Stimulated activated CD4-positive, alpha-beta T cell treated with anti-CD3 and anti-CD28 coated beads, TNF-alpha, amount 100 ng/mL, for 24 hours (primary cell): ENCODE results near the gene FCGR1A.
"Not testable (repeated sequence)": the region's sequence is repeated elsewhere in the genome, so short reads cannot be mapped to it uniquely, and the experiment has no call there.

Source experiments
- DNase-seq, 3 experiments: peaks; one replicate each; pipeline ENCODE4 v3.0.0-alpha.2; 2020; ENCODE audit warnings: low read depth in 3 of 3

The FCGR1A gene

DNA sequence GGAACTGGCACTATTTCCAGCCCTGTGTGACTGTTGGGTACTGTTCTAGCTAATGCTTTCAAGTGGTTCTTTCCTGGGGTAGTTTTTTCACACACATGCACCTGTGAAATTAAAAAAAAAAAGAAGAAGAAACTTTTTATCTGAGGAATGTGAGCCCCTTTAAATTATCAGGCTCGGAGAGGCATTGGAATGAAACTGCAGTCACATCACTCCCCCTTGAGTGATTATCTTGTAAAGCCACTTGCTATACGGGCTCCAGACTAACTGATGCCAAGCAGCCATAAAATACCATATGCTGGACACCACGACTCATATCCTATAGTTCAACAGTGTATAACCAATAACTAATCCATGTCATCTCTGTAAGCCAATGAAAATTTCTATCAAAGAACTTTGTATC lies 5.4 kb upstream of the FCGR1A start:
- DNase-seq: not testable (repeated sequence)

DNA sequence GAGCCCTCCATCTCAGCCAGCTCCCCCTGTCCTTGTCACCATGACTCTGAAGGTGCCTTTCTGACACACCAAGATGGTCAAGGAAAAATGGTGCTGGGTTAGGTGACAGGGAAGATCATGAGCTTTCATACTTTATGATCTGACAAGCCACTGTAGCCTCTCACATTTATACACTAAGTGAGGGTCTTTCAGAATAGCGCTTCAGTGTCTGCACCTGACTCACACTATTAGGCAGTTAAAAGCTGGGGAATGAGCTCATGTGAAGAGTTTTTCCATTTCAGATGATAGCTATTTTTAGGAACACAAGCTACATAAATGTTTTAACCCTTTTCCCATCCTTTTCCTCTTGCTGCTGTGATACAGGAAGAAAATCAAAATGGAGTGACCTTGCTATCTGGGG lies 4.2 kb upstream of the FCGR1A start:
- DNase-seq: not testable (repeated sequence)

- DNase-seq: not testable (repeated sequence)
Measured at GRCh38 chr1:149781413-149781984, 995 bp upstream of the FCGR1A start.

- not testable (repeated sequence) for DNase-seq
Measured at GRCh38 chr1:149783289-149783688, 795 bp downstream of the FCGR1A start.

GRCh38 chr1:149783868-149784267 lies 1.4 kb downstream of the FCGR1A start:
- DNase-seq: not testable (repeated sequence)

DNA sequence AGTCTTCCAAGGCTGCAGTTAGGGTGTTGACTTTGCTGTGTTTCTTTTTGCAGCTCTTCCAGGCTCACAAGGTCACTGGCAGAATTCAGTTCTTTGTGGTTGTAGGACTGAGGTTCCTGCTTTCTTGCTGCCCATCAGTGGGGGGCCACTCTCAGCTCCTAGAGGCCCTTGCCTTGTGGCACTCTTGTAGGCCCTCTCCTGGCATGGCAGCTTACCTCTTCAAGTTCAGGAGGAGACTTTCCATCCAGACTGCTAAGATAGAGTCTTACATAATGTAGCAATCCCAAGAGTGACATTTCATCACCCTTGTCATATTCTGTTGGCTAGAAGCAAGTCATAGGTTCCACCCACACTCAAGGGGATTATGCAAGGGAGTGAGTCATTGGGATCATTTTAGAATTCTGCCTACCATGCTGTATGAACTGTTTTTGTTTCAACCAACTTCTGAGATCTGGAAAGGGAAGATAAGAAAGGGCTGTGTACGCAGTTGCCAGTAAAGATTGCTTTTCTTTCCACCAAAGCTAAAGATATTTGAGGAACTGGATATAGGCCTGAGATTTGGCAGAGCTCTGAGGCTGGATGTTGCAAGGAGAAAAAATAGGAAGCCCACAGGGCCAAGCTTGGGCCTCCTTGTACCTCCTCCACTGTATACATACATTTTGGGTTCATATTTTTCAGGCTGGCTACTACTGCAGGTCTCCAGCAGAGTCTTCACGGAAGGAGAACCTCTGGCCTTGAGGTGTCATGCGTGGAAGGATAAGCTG lies 5.4 kb downstream of the FCGR1A start:
- DNase-seq: not testable (repeated sequence)

DNA sequence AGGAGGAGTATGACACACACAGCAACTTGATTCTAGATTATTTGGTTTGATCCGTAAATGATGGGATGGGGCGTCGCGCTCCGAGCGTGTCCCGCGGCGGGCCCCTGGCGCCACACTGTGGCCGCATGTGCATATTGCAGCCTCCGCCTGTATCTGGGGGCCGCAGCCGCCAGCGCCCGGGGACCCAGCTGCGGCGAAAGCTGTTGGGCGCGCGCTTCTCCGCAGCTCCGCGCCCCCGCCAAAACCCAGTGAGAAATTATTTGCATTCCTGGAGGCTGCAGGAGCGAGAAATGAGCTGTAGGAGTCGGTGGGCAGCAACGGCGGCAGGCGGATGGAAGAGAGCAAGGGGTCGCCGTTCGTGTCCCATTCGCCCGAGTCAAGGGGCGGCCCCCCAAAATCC lies 10.0 kb downstream of the FCGR1A start:
- peak in 1 of 3 experiments; percentile 56 for DNase-seq

GRCh38 chr1:149792912-149793515 lies 10.5 kb downstream of the FCGR1A start:
- DNase-seq: peak; percentile 62 to 79 (median 73)

GRCh38 chr1:149793885-149794284 lies 11.4 kb downstream of the FCGR1A start:
- DNase-seq: not testable (repeated sequence)

GRCh38 chr1:149801628-149802027 lies 19.1 kb downstream of the FCGR1A start:
- not testable (repeated sequence) for DNase-seq

- DNase-seq: not testable (repeated sequence)
Measured at GRCh38 chr1:149804417-149805080, 22.1 kb downstream of the FCGR1A start.

GRCh38 chr1:149810697-149811405 lies 28.4 kb downstream of the FCGR1A start:
- DNase-seq: peak in 1 of 3 experiments; percentile 18

- peak in 1 of 3 experiments; percentile 35 for DNase-seq
Measured at GRCh38 chr1:149811514-149811889, 29.0 kb downstream of the FCGR1A start.

- DNase-seq: peak; percentile 64 to 73 (median 67)
Measured at GRCh38 chr1:149811890-149812829, 29.7 kb downstream of the FCGR1A start.

DNA sequence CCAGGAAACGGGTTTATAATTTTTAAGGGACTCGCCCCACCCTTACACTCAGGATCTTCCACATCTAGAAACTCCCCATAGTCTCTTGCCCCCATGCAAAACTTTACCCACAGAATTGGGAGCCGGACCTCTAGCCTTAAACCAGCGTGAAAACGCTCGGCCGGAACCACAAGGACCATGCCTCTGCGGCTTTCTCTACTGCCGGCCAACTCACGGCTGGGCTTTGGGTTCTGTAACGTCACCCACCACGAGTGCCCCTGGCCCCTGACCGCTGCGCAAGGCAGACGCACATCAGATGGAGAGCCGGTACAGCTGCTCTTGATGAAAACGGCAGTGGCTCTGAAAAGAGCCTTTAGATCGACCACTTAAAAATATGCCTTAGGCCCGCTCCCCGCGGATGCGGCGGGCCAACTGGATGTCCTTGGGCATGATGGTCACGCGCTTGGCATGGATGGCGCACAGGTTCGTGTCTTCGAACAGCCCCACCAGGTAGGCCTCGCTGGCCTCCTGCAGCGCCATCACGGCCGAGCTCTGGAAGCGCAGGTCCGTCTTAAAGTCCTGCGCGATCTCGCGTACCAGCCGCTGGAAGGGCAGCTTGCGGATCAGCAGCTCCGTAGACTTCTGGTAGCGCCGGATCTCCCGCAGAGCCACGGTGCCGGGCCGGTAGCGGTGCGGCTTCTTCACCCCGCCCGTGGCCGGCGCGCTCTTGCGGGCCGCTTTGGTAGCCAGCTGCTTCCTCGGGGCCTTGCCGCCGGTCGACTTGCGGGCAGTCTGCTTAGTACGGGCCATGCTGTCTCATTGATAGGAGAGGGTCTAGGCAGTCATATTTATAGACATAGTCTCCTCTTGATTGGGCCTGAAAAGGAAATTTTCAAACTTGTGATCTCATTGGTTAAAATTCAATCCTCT lies 30.7 kb downstream of the FCGR1A start:
- peak in 1 of 3 experiments; percentile 42 for DNase-seq

GRCh38 chr1:149820387-149820786 lies 37.9 kb downstream of the FCGR1A start:
- not testable (repeated sequence) for DNase-seq

GRCh38 chr1:149826555-149826954 lies 44.1 kb downstream of the FCGR1A start:
- not testable (repeated sequence) for DNase-seq

DNA sequence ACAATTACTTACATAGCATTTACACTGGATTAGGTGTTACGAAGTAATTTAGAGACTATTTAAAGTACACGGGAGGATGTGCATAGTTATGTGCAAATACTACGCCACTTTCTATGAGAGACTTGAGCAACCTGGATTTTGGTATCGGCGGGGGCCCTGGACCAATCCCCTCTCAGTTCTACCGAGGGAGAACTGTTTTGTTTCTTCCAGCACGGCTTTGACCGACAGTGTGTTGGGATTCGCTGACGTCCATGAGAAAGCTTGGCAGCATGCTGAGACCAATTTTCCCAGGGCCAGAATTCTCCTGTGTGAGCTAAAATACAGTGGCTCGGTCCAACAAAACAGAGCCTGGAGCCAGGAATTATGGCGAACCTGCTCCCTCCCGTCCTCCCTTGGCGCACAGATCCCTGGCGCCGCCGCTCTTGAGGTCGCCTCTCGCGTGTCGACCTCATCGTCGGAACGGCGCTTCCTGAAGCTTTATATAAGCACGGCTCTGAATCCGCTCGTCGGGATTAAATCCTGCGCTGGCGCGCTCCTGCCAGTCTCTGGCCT lies 49.3 kb downstream of the FCGR1A start:
- DNase-seq: not testable (repeated sequence)
